Measurements from ENCODE around the gene SUN1. TPM values are rescaled to one million over a fixed set of nuclear protein-coding genes. Genes with fewer than 3 reads are reported as not detected.
"Not testable (repeated sequence)": the region's sequence is repeated elsewhere in the genome, so short reads cannot be mapped to it uniquely, and the experiment has no call there.

The SUN1 gene
- total and polyA plus RNA-seq, 8 donors: 101 to 182 (median 154) TPM

DNA sequence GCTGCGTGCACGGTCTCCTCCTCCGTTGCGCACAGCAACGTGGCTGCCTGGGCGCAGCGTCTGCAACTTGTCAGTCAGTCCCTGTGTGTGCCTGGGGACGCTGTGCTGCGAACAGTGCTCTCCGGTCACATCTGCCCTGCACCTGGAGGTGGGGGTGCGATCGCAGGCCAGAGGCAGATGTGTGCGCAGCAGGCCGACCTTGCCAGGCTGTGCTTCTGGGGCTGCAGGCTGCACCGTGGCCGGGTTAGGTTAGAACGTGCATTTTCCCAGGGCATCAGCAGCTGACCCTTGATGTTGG lies 35.9 kb downstream of the SUN1 start:
- ATAC-seq: no peak
- intact Hi-C loops (cut with DNase I): no loop called here
- TF ChIP-seq, protein P1, sequence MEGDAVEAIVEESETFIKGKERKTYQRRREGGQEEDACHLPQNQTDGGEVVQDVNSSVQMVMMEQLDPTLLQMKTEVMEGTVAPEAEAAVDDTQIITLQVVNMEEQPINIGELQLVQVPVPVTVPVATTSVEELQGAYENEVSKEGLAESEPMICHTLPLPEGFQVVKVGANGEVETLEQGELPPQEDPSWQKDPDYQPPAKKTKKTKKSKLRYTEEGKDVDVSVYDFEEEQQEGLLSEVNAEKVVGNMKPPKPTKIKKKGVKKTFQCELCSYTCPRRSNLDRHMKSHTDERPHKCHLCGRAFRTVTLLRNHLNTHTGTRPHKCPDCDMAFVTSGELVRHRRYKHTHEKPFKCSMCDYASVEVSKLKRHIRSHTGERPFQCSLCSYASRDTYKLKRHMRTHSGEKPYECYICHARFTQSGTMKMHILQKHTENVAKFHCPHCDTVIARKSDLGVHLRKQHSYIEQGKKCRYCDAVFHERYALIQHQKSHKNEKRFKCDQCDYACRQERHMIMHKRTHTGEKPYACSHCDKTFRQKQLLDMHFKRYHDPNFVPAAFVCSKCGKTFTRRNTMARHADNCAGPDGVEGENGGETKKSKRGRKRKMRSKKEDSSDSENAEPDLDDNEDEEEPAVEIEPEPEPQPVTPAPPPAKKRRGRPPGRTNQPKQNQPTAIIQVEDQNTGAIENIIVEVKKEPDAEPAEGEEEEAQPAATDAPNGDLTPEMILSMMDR (IDR thresholded peaks at IDR 0.05): no peak

DNA sequence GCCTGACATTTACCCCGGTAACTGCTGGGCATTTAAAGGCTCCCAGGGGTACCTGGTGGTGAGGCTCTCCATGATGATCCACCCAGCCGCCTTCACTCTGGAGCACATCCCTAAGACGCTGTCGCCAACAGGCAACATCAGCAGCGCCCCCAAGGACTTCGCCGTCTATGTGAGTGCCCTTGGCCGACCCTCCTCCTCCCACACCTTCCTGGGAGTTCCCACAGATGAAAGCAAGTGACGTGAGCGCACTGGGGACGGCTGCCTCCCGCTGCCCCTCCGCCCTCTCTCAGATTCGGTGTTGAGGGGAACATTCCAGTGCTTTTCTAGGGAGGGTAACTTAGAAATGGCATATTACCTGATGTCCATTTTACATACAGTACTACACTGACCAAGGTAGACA lies 37.1 kb downstream of the SUN1 start:
- intact Hi-C loops (cut with DNase I): no loop called here
- Histone ChIP-seq H3K27me3 (no peaks in the 10 kb centered on the region), H3K4me1 (peaks cover 7 to 23% of the 10 kb centered on the region in 2 donors), H3K36me3 (peaks cover 0 to 76% of the 10 kb centered on the region in 2 donors), H3K4me3 (no peak overlapping the region), H3K27ac (no peak overlapping the region), H3K9me3 (no peaks in the 10 kb centered on the region)
- ATAC-seq (no peak), DNase-seq (peak in 1 of 4 donors; percentile 49)
- TF ChIP-seq, protein P1 (IDR thresholded peaks at IDR 0.05): no peak

More for the DNA sequence above, 35.9 kb downstream of the SUN1 start:
- no peaks in the 10 kb centered on the region for H3K27me3 ChIP-seq
- H3K4me3 ChIP-seq: no peak overlapping the region
- DNase-seq: peak in 1 of 4 donors; percentile 69
- peaks cover 0 to 11% of the 10 kb centered on the region in 2 donors for H3K4me1 ChIP-seq
- H3K36me3 ChIP-seq: peaks cover 0 to 85% of the 10 kb centered on the region in 2 donors
- no peaks in the 10 kb centered on the region for H3K9me3 ChIP-seq
- H3K27ac ChIP-seq: peak overlapping the region in 1 of 2 donors; percentile 55

DNA sequence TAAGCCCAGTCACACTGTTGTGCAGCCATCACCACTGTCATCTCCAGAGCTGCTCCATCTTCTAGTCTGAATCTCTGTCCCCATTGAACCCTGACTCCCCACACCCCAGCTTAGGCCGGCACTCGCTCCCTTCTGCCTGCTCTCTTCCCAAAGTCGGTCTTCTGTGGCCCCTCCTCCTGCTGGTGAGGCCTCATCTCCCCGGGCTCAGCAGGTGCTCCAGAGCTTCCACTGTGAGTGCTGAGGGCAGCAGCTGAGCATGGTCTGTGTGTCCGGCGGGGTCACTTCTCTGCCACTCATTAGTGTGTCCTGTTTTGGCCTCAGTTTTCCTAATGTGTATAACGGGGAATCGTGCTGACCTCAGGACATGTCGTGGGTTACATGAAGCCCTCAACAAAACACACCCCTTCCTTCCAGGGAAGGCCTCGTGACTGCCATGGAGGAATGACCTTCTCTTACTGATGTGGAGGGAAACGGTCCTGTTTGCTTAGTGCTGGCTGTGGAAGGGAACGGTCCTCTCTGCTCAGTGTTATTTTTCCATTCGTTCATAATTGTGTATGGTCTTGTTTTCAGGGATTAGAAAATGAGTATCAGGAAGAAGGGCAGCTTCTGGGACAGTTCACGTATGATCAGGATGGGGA lies 39.7 kb downstream of the SUN1 start:
- no peak overlapping the region for H3K27ac ChIP-seq
- TF ChIP-seq, protein P1 (IDR thresholded peaks at IDR 0.05): no peak
- H3K4me3 ChIP-seq: no peak overlapping the region
- DNase-seq (peak in 1 of 4 donors; percentile 50), ATAC-seq (no peak)
- no peaks in the 10 kb centered on the region for H3K27me3 ChIP-seq
- peaks cover 7 to 36% of the 10 kb centered on the region in 2 donors for H3K4me1 ChIP-seq
- peaks cover 0 to 52% of the 10 kb centered on the region in 2 donors for H3K36me3 ChIP-seq
- intact Hi-C loops (cut with DNase I): loop anchor here in 1 of 2 donors (5.0 kb wide), 1 partner anchor 85 kb away; no protein-coding TSS in a partner anchor
- H3K9me3 ChIP-seq: no peaks in the 10 kb centered on the region

DNA sequence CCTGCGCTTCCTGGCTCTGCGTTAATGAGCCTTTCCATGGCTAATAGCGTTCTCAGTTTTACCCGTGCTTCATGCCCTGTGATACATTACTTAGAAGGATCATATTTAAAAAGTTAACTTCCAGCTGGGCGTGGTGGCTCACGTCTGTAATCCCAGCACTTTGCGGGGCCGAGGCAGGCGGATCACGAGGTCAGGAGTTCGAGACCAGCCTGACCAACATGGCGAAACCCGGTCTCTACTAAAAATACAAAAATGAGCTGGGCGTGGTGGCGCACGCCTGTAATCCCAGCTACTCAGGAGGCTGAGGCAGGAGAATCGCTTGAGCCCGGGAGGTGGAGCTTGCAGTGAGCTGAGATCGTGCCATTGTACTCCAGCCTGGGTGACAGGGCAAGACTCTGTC lies 40.4 kb downstream of the SUN1 start:
- intact Hi-C loops (cut with DNase I): loop anchor here in 1 of 2 donors (5.0 kb wide), 1 partner anchor 85 kb away; no protein-coding TSS in a partner anchor
- H3K27me3 ChIP-seq, H3K4me3 ChIP-seq, H3K27ac ChIP-seq, H3K9me3 ChIP-seq, ATAC-seq: not testable (repeated sequence)
- H3K36me3 ChIP-seq: peaks cover 0 to 46% of the 10 kb centered on the region in 2 donors
- H3K4me1 ChIP-seq: peaks cover 7 to 31% of the 10 kb centered on the region in 2 donors
- DNase-seq: peak in 1 of 4 donors; percentile 32

DNA sequence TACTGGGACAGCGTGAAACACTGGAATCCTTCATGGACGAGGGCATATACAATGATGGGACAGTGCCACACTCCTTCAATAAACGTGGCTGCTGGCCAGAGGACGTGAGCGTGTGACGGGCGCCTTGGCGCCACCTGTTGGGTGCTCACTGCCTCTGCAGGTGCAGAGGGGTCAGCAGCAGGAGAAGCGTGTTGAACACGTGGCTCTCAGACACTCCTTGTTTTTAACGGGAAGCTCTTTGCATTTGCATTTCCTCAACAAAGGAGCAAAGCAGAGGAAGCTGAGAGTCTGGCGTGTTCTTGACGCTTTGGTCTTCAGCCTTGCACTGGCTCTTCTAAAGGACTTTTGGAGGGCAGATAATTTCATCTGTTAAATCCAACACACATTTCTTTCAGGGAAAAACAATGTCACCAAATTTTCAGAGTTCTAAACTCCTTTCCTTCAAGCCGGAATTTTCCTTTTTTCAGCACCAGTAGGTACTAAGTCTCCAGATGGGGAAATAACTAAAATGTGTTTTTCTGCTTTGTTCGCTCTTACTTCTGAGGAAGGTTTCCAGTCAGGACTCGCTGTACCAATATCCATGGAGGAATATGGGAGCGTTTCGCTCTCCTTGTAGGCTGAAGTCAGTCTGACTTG lies 41.2 kb downstream of the SUN1 start:
- peak; percentile 58 to 93 (median 86) for DNase-seq
- Histone ChIP-seq H3K27ac (peak overlapping the region; percentile 62 to 65), H3K4me3 (no peak overlapping the region), H3K4me1 (peaks cover 12 to 39% of the 10 kb centered on the region in 2 donors), H3K27me3 (no peaks in the 10 kb centered on the region), H3K36me3 (peaks cover 0 to 40% of the 10 kb centered on the region in 2 donors), H3K9me3 (no peaks in the 10 kb centered on the region)
- TF ChIP-seq, protein P1 (IDR thresholded peaks at IDR 0.05): peak; percentile 82 to 95
- peak; percentile 70 for ATAC-seq
- intact Hi-C loops (cut with DNase I): loop anchor here in 1 of 2 donors (5.0 kb wide), 1 partner anchor 86 kb away; no protein-coding TSS in a partner anchor
